Transverse colon (tissue), 4 donors: Measurements from ENCODE around the gene RFLNA. TPM values are rescaled to one million over a fixed set of nuclear protein-coding genes. Genes with fewer than 3 reads are reported as not detected.

Source experiments
- DNase-seq: peaks from one replicate; pipeline ENCODE4 v3.0.0-alpha.2; 2019
- H3K27ac ChIP-seq, 4 donors: fragments of 200-600 bp; sonication (generic); 2 replicates each; pipeline ENCODE4 v1.5.1; 2016 to 2018; ENCODE audit warnings: inconsistent platforms in 4 of 4
- H3K27me3 ChIP-seq: fragments of 200-600 bp; sonication (generic); 2 replicates; pipeline ENCODE4 v1.5.1; 2017; ENCODE audit warnings: inconsistent platforms
- H3K36me3 ChIP-seq, 4 donors: fragments of 200-600 bp; sonication (generic); 2 replicates each; pipeline ENCODE4 v1.5.1; 2017 to 2019; ENCODE audit warnings: inconsistent platforms in 4 of 4
- H3K4me1 ChIP-seq, 4 donors: fragments of 200-600 bp; sonication (generic); 2 replicates each; pipeline ENCODE4 v1.5.1; 2017 to 2020; ENCODE audit warnings: inconsistent platforms in 4 of 4
- H3K4me3 ChIP-seq, 4 donors: fragments of 200-600 bp; sonication (generic); 1 replicate in 1 of 4; 2 replicates in 3 of 4; pipeline versions ENCODE4 v1.5.1 to v1.6.1; 2017 to 2019; ENCODE audit warnings: inconsistent platforms in 4 of 4
- H3K9me3 ChIP-seq, 2 donors: fragments of 200-600 bp; sonication (generic); 2 replicates each; pipeline ENCODE4 v1.5.1; 2017 to 2019; ENCODE audit warnings: inconsistent platforms in 2 of 2
- CTCF ChIP-seq, 5 experiments: fragments of 200-600 bp in 3 of 5; fragments of 450-650 bp in 2 of 5; sonication (generic) in 3 of 5; IDR thresholded peaks; 1 replicate in 2 of 5; 2 replicates in 3 of 5; pipeline ENCODE4 v1.5.1; 2016 to 2017; ENCODE audit warnings: antibody characterized with exemption in 5 of 5, inconsistent platforms in 3 of 5, mild to moderate bottlenecking in 2 of 5, moderate library complexity in 1 of 5
- EP300 ChIP-seq: sonication (generic); formaldehyde crosslinking; IDR thresholded peaks from one replicate; pipeline ENCODE4 v1.6.1; 2017; ENCODE audit warnings: antibody characterized with exemption, low read depth
- POLR2A ChIP-seq: fragments of 450-650 bp; IDR thresholded peaks from one replicate; pipeline ENCODE4 v1.6.1; 2016; ENCODE audit warnings: antibody characterized with exemption, mild to moderate bottlenecking, moderate library complexity
- POLR2AphosphoS5 ChIP-seq, 3 donors: sonication (generic); formaldehyde crosslinking; IDR thresholded peaks; one replicate each; pipeline ENCODE4 v1.6.1; 2016; ENCODE audit warnings: antibody characterized with exemption in 3 of 3
- WGBS, 2 donors: methylation state at CpG; one replicate each; pipeline ENCODE4 v1.1.5; 2018; ENCODE audit warnings: low coverage in 1 of 2; 5-methylcytosine and 5-hydroxymethylcytosine counted together
- in situ Hi-C, 4 donors: fragments of 200-750 bp; cut with MboI; loops; one replicate each; pipeline versions ENCODE4 v1.15.0 to v1.15.1; 2017; ENCODE audit warnings: low sequenced_read_pairs in 3 of 4, low pct_ligation_motif_present in 1 of 4, low pct_unique_long_range_greater_than_20kb in 1 of 4
- intact Hi-C: fragments of 100-400 bp; cut with DNase I; formaldehyde crosslinking; loops from one replicate; pipeline ENCODE4 v1.15.1; 2023; ENCODE audit warnings: low total_unique reads
- total RNA-seq, 4 donors: library from RNA; depleted of rRNA; stranded (reverse); fragments of >200 nt; gene quantifications; one replicate each; pipeline ENCODE4 v1.1.0, GENCODE V29; 2016

RFLNA gene
- total RNA-seq, 4 donors from 2014 or later, result 19.1 to 53.8 (median 30.7) TPM

GRCh38 chr12:124314207-124314606, 19.3 kb downstream of the RFLNA start:
- Histone ChIP-seq H3K4me1 (no peaks in the 10 kb centered on the region), H3K27ac (no peak overlapping the region), H3K27me3 (no peaks in the 10 kb centered on the region), H3K4me3 (no peak overlapping the region), H3K36me3 (no peaks in the 10 kb centered on the region), H3K9me3 (no peaks in the 10 kb centered on the region)
- no peak for DNase-seq
- TF ChIP-seq POLR2A (no peak), EP300 (no peak), CTCF (IDR thresholded peaks at IDR 0.05) (no peak), POLR2AphosphoS5 (IDR thresholded peaks at IDR 0.05) (no peak)
- intact Hi-C loops, result no loop called here
- WGBS, 2 donors, result 93% methylated on average over 29 of the region's 30 CpGs; no CpG with 5 or more reads in 1 of the 2 donors
- in situ Hi-C loops, result loop anchor here in 3 of 4 donors (10.0 to 25.0 kb wide), 2 partner anchors 269 to 277 kb away; no protein-coding TSS in a partner anchor

DNA sequence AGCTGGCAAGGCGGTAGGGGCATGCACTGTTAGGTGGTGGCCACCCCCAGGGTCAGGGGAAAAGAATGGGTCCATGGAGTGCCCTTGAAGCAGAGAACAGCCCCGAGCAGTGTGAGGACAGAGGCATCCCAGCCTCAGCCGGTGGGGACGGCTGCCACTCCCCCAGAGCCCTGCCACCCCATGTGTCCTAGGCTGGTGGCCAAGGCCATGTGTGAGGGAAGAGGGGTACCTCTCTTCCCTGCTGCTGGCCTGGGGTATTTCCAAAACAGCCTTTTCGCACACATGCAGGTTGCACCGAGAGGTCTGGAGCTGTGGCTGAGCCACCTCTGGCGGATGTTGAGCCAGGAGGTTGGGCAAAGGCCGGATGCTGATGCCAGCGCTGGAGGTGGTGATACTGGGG, 19.9 kb downstream of the RFLNA start:
- WGBS, 2 donors, result 75% methylated on average over 9 of the region's 9 CpGs; no CpG with 5 or more reads in 1 of the 2 donors
- TF ChIP-seq POLR2AphosphoS5 (IDR thresholded peaks at IDR 0.05) (no peak), POLR2A (no peak), EP300 (no peak), CTCF (IDR thresholded peaks at IDR 0.05) (no peak)
- Histone ChIP-seq H3K4me3 (no peak overlapping the region), H3K36me3 (no peaks in the 10 kb centered on the region), H3K4me1 (no peaks in the 10 kb centered on the region), H3K9me3 (no peaks in the 10 kb centered on the region), H3K27me3 (no peaks in the 10 kb centered on the region), H3K27ac (no peak overlapping the region)
- in situ Hi-C loops (loop anchor here (5.0 to 25.0 kb wide), 3 partner anchors 270 to 277 kb away; no protein-coding TSS in a partner anchor), intact Hi-C loops (loop anchor here (5.0 kb wide), 1 partner anchor 262 kb away; no protein-coding TSS in a partner anchor)
- no peak for DNase-seq

DNA sequence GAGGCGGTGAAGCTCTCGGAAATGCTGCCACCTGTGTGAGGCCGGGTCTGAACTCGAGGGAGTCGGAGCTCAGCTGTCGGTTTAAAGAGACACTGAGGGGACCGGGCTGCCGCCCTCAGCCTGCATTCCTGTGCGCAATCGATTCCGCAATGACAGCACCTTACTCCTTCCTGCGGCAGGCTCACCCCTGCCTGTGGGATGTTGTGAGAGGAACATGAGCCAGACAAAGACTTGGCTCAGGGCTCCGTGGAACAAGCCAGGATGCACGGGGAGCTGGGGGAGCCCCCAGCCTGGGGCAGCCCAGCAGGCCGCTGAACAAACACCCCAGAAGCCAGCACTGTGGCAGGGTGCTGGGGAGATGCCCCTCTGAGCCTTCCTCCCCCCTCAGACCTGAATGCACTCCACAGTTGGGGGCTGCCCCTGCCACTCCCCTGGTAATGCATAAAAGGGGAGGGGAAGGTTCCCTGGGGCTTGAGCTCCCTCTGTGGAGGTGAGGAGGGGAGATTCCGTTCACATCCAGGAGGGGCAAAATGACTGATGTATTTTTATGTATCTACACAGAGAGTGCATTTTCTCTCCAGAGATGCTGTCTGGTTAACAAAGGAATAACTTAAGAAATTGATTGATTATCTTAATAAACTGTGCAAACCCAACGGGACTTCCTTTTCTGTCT, 20.6 kb downstream of the RFLNA start:
- no peaks in the 10 kb centered on the region for H3K36me3 ChIP-seq
- WGBS, 2 donors, result 86 to 89% methylated on average over 2 to 17 of the region's 17 CpGs
- no peak overlapping the region for H3K27ac ChIP-seq
- no peaks in the 10 kb centered on the region for H3K4me1 ChIP-seq
- no peak for DNase-seq
- in situ Hi-C loops (loop anchor here (5.0 to 25.0 kb wide), 3 partner anchors 271 to 278 kb away; no protein-coding TSS in a partner anchor), intact Hi-C loops (loop anchor here (5.0 kb wide), 1 partner anchor 263 kb away; no protein-coding TSS in a partner anchor)
- H3K4me3 ChIP-seq, result no peak overlapping the region
- TF ChIP-seq EP300, result no peak
- no peaks in the 10 kb centered on the region for H3K27me3 ChIP-seq
- H3K9me3 ChIP-seq, result no peaks in the 10 kb centered on the region

DNA sequence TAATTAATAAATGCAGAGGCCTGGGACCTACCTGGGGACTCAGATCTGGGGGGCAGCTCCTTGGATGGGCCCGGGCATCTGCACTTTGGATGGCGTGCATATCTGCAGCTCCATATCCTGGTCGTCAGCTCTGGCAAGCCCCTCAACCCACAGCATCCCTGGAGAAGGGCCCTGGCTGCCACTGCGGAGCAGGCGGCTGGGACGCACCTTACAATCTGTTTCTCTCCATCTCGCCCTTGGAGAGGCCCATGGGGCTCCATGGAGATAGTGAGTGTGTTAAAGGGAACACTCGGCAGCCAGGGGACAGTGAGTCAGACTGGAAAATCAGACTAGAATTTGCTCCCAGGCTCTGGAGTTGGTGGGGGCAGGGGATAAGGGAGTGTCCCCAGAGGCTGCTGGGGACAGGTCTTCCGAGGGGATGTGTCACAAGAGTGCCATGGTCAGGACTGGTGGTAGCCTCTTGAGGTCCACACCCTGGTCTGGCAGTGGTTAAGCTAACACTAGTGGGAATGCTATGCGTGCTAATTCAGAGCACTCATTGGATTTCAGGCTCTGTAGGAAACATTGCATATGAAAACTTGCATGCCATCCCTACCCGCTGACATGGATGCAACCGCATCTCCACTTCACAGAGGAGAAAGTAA, 21.5 kb downstream of the RFLNA start:
- WGBS, 2 donors, result 83 to 100% methylated on average over 2 to 12 of the region's 12 CpGs
- no peaks in the 10 kb centered on the region for H3K9me3 ChIP-seq
- H3K27me3 ChIP-seq, result no peaks in the 10 kb centered on the region
- no peak overlapping the region for H3K27ac ChIP-seq
- intact Hi-C loops (loop anchor here (5.0 kb wide), 1 partner anchor 264 kb away; no protein-coding TSS in a partner anchor), in situ Hi-C loops (loop anchor here (5.0 to 25.0 kb wide), 3 partner anchors 272 to 279 kb away; no protein-coding TSS in a partner anchor)
- no peaks in the 10 kb centered on the region for H3K4me1 ChIP-seq
- no peak for TF ChIP-seq CTCF (IDR thresholded peaks at IDR 0.05)
- TF ChIP-seq POLR2A, result no peak
- TF ChIP-seq POLR2AphosphoS5 (IDR thresholded peaks at IDR 0.05), result no peak
- TF ChIP-seq EP300, result no peak
- no peak for DNase-seq
- no peak overlapping the region for H3K4me3 ChIP-seq
- no peaks in the 10 kb centered on the region for H3K36me3 ChIP-seq
